22Rv1 (cell line): ENCODE measurements around the gene IQGAP1.
"Not testable (repeated sequence)": the region's sequence is repeated elsewhere in the genome, so short reads cannot be mapped to it uniquely, and the experiment has no call there.

Experiments used
- H3K27ac ChIP-seq: fragments of 450-650 bp; 2 replicates; pipeline ENCODE4 v1.5.1; 2017
- ZFX ChIP-seq: fragments of 450-650 bp; IDR thresholded peaks from 2 replicates; pipeline ENCODE4 v1.6.1; 2017; ENCODE audit warnings: antibody characterized with exemption, borderline replicate concordance
- TF ChIP-seq, protein P1 (sequence below): fragments of 450-650 bp; IDR thresholded peaks from 2 replicates; pipeline ENCODE4 v1.5.1; 2017; ENCODE audit warnings: mild to moderate bottlenecking

The IQGAP1 gene, protein sequence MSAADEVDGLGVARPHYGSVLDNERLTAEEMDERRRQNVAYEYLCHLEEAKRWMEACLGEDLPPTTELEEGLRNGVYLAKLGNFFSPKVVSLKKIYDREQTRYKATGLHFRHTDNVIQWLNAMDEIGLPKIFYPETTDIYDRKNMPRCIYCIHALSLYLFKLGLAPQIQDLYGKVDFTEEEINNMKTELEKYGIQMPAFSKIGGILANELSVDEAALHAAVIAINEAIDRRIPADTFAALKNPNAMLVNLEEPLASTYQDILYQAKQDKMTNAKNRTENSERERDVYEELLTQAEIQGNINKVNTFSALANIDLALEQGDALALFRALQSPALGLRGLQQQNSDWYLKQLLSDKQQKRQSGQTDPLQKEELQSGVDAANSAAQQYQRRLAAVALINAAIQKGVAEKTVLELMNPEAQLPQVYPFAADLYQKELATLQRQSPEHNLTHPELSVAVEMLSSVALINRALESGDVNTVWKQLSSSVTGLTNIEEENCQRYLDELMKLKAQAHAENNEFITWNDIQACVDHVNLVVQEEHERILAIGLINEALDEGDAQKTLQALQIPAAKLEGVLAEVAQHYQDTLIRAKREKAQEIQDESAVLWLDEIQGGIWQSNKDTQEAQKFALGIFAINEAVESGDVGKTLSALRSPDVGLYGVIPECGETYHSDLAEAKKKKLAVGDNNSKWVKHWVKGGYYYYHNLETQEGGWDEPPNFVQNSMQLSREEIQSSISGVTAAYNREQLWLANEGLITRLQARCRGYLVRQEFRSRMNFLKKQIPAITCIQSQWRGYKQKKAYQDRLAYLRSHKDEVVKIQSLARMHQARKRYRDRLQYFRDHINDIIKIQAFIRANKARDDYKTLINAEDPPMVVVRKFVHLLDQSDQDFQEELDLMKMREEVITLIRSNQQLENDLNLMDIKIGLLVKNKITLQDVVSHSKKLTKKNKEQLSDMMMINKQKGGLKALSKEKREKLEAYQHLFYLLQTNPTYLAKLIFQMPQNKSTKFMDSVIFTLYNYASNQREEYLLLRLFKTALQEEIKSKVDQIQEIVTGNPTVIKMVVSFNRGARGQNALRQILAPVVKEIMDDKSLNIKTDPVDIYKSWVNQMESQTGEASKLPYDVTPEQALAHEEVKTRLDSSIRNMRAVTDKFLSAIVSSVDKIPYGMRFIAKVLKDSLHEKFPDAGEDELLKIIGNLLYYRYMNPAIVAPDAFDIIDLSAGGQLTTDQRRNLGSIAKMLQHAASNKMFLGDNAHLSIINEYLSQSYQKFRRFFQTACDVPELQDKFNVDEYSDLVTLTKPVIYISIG (N-terminal part only)

DNA sequence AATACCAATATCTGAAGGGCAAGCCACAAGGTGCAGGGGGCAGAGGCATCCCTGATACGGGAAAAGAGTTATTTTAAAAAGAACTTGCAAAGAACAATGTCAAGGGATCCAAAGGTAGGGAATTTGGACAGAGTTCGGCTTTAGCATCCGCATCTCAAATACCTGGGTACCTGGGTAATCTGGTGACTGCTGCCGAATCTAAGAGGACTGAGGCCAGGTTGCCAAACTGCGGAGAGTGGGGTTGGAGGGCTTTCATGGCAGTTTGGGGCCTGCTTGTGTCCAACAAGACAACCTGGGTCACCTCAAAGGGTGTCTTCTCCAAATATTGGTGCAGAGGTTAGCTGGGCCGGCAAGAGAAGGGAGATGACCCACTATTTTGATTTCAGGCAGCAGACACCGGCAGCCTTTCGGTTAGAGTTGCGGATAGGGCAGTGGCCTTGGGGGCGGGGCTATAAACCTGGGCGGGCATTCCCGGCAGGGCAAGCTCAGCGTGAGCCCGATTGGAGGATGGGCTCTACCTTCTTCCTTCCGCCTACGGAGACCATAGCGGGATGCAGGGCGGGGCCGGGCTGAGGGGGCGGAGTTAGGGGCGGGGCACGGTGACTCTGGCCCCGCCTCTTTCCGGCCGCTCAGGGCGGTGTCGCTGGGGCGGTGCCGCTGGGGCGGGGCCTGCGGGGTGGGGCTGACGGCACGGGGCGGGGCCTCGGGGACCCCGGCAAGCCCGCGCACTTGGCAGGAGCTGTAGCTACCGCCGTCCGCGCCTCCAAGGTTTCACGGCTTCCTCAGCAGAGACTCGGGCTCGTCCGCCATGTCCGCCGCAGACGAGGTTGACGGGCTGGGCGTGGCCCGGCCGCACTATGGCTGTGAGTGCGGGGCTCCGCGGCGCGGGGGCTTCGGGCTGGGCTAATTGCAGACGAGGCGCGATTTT is at the start of gene IQGAP1:
Gene IQGAP1 (plus strand): TSS at position 709 of the 928 bp plus-strand sequence. CDS start 100 bp downstream, at position 809.
- no peak for TF ChIP-seq ZFX
- TF ChIP-seq, protein P1, sequence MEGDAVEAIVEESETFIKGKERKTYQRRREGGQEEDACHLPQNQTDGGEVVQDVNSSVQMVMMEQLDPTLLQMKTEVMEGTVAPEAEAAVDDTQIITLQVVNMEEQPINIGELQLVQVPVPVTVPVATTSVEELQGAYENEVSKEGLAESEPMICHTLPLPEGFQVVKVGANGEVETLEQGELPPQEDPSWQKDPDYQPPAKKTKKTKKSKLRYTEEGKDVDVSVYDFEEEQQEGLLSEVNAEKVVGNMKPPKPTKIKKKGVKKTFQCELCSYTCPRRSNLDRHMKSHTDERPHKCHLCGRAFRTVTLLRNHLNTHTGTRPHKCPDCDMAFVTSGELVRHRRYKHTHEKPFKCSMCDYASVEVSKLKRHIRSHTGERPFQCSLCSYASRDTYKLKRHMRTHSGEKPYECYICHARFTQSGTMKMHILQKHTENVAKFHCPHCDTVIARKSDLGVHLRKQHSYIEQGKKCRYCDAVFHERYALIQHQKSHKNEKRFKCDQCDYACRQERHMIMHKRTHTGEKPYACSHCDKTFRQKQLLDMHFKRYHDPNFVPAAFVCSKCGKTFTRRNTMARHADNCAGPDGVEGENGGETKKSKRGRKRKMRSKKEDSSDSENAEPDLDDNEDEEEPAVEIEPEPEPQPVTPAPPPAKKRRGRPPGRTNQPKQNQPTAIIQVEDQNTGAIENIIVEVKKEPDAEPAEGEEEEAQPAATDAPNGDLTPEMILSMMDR: no peak
- peak within 1 kb of the TSS; percentile 71 for H3K27ac ChIP-seq

DNA sequence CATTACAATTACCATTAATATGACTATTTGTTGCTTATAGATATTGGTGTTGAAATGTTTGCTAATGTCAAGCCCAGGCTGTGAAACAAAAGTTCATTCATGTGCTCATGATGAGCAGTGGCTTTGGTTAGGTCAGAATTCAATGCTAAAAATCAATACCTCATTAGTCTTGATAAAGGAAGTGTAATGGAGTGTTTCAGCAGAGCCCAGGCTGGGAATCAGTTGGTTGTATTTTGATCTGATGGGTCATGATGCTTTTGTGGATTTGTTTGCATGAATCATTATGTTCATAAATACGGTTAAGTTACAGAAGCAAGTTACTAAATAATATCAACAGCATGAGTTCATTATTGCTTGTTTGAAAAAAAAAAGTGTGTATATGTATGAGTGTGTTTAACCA is 49.5 kb upstream of the IQGAP1 start:
- TF ChIP-seq ZFX: no peak
- TF ChIP-seq, protein P1: no peak
- H3K27ac ChIP-seq: no peak overlapping the region

DNA sequence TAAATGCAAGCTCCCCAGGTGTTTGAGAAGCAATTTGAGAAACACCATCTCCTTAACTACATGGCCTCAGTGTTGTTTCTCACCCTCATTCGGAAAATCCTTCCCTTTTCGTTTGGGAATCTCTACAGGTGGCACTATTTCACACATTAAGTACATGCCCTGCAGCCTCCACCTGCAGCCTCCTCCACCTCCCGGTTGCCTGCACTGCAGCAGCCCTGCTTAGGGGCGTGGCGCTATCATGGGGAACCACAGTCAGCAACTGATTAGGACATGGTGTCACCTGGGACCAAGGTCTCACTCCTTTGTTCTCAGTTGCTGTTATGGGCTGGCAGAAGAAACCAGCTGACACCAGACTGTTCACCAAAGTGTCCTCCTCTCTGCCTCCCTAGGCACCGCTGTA is 47.7 kb upstream of the IQGAP1 start:
- H3K27ac ChIP-seq: no peak overlapping the region
- TF ChIP-seq, protein P1: peak; percentile 55
- TF ChIP-seq ZFX: no peak

DNA sequence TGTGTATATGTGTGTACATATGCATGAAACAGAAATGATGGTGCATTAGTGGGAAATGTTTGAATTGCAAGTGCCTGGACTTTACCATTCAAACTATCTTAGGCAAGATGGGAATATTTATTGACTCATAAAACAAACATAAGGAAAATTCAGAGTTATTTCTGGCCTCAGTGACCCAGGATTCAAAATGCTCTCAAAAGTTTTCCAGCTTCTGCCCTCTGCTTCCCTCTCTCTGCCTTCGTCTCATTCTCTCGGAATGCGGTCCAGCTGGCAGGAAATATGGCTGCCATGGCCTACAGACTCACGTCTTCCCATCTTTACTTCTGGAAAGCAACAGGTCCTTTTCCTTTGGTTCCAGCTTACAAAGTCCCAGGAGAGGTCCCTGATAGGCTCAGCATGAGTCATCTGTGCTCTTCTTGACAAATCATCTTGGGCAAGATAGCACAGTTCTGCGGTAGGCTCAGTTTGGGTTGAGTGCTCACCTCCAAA is 44.7 kb upstream of the IQGAP1 start:
- TF ChIP-seq, protein P1: no peak
- no peak for TF ChIP-seq ZFX
- no peak overlapping the region for H3K27ac ChIP-seq

DNA sequence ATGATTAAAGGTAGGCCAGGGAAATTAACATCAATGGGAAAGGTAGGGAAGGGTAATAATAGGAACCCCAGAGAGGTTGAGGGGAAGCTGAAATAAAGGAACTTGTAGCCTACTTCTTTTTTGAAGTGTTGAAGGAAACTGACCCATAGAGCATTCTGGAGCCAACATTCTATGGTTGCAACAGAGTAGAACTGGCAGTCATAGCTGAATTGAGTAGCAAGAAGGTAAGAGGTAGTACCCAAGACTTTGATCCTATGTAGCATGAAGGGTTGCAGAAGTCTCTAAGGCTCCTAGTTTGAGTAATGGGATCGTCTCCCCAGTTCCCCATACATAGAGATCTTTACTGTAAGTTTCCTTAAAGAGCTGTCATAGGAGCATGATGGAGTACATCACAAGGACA is 43.4 kb upstream of the IQGAP1 start:
- TF ChIP-seq, protein P1: no peak
- TF ChIP-seq ZFX: no peak
- H3K27ac ChIP-seq: no peak overlapping the region

DNA sequence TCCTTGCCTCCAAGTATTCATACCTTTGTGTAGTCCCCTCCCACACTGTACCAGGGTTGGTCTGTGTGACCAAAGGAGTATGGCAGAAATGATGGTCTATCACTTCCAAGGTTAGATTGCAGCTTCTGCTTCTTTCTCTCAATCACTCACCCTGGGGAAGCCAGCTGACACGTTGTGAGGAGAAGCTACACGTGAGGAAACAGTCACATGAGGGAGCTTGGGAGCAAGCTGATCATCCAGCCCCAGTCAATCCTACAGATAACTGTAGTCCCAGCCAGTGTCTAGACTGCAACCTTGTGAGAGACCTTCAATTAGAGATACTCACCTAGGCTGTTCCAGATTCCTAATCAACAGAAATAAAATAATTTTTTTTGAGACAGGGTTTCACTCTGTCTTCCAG is 42.2 kb upstream of the IQGAP1 start:
- no peak overlapping the region for H3K27ac ChIP-seq

DNA sequence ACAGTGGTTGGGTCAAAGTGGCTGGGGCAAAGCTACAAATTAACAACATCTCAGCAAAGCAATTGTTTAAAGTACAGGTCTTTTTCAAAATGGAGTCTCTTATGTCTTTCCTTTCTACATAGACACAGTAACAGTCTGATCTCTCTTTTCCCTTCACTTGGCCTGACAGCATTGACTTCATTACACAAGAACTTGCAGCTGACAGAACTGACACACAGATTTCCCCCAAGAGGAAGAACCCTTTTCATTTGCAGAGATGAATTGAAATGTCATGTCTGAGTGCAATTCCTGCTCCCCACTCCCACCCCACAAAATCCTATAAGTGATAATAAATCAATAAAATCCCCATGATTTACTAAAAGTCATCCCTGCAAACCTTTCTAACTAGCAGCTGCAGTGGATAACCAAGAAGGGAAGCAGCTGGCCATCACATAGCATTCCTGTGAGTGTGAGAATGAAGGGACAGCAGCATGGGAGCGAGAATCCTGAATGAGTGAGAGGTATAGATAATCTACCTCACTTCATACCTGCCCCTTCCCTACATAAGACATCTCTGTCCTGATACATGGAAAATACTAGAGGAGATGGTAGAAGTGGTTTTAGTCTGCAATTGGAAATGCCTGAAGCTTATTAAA is 40.5 kb upstream of the IQGAP1 start:
- not testable (repeated sequence) for H3K27ac ChIP-seq

More for the DNA sequence above, 42.2 kb upstream of the IQGAP1 start:
- TF ChIP-seq, protein P1: no peak
- no peak for TF ChIP-seq ZFX
